Thoracic aorta (tissue), 2 donors: ENCODE measurements around the gene ZNF417. TPM values are rescaled to one million over a fixed set of nuclear protein-coding genes. Genes with fewer than 3 reads are reported as not detected.
A peak's percentile ranks its signal among the peaks of the same experiment; 100 is the strongest.

Experiments
- ATAC-seq: fragments of 150-250 bp; one replicate; pipeline ENCODE4 v1.8.0; 2017; ENCODE audit warnings: low read depth; ENCODE audit not compliant: insufficient number of reproducible peaks, low FRiP score
- DNase-seq: peaks from one replicate; pipeline ENCODE4 v3.0.0-alpha.2; 2020; ENCODE audit warnings: low spot score
- H3K27ac ChIP-seq, 2 donors: fragments of 200-600 bp; sonication (generic); 1 replicate in 1 of 2; 2 replicates in 1 of 2; pipeline ENCODE4 v1.5.1; 2016; ENCODE audit warnings: mild to moderate bottlenecking in 2 of 2, moderate library complexity in 2 of 2
- H3K27me3 ChIP-seq: fragments of 200-600 bp; sonication (generic); replicated peaks from 2 replicates; pipeline ENCODE4 v1.6.0; 2016; ENCODE audit warnings: mild to moderate bottlenecking; ENCODE audit not compliant: insufficient read depth
- H3K36me3 ChIP-seq: fragments of 200-600 bp; sonication (generic); one replicate; pipeline ENCODE4 v1.5.1; 2016
- H3K4me1 ChIP-seq, 2 donors: fragments of 200-600 bp; sonication (generic); 1 replicate in 1 of 2; 2 replicates in 1 of 2; pipeline versions ENCODE4 v1.5.1 to v1.6.0; 2016; ENCODE audit warnings: low read depth in 2 of 2, mild to moderate bottlenecking in 1 of 2; ENCODE audit not compliant: control insufficient read depth in 1 of 2
- H3K4me3 ChIP-seq: fragments of 200-600 bp; sonication (generic); 2 replicates; pipeline ENCODE4 v1.5.1; 2016; ENCODE audit warnings: mild to moderate bottlenecking
- H3K9me3 ChIP-seq: fragments of 200-600 bp; sonication (generic); 2 replicates; pipeline ENCODE4 v1.5.1; 2016
- CTCF ChIP-seq: fragments of 200-600 bp; sonication (generic); IDR thresholded peaks from one replicate; pipeline ENCODE4 v1.5.1; 2019; ENCODE audit warnings: antibody characterized with exemption
- total RNA-seq, 2 donors: library from RNA; depleted of rRNA; stranded (reverse); fragments of >200 nt; gene quantifications; one replicate each; pipeline versions ENCODE4 v1.1.0 to v1.2.3, GENCODE V29; 2016

Gene ZNF417
- total RNA-seq, 2 donors from 2014 or later: 12.6 to 17.6 TPM

GRCh38 chr19:57949296-57949695, 32.9 kb upstream of the ZNF417 start:
- no peak for ATAC-seq
- Histone ChIP-seq H3K27ac (no peak overlapping the region), H3K4me3 (no peak overlapping the region), H3K9me3 (peaks cover 10% of the 10 kb centered on the region), H3K36me3 (peaks cover 3% of the 10 kb centered on the region), H3K27me3 (no peaks in the 10 kb centered on the region), H3K4me1 (peaks cover 3 to 9% of the 10 kb centered on the region in 2 donors)
- DNase-seq: no peak
- no peak for TF ChIP-seq CTCF

- TF ChIP-seq CTCF: peak; percentile 47
- ATAC-seq: peak; percentile 76
- Histone ChIP-seq H3K9me3 (peaks cover 24% of the 10 kb centered on the region), H3K36me3 (peaks cover 20% of the 10 kb centered on the region), H3K27ac (peak within 1 kb of the TSS; percentile 74 to 81), H3K4me3 (peak within 1 kb of the TSS; percentile 83), H3K4me1 (peaks cover 3 to 9% of the 10 kb centered on the region in 2 donors), H3K27me3 (no peaks in the 10 kb centered on the region)
- peak; percentile 73 for DNase-seq
Observed at GRCh38 chr19:57947419-57948134, 31.2 kb upstream of the ZNF417 start, which contains the start of gene ZNF256. Gene ZNF256, minus strand, starts transcription at chr19:57947706. Its CDS starts 232 bp downstream, at chr19:57947474.

GRCh38 chr19:57947088-57947418, 30.7 kb upstream of the ZNF417 start:
- ATAC-seq (no peak), DNase-seq (no peak)
- Histone ChIP-seq H3K36me3 (peaks cover 26% of the 10 kb centered on the region), H3K4me1 (peaks cover 3 to 9% of the 10 kb centered on the region in 2 donors), H3K27me3 (no peaks in the 10 kb centered on the region), H3K4me3 (peak overlapping the region; percentile 83), H3K9me3 (peaks cover 29% of the 10 kb centered on the region), H3K27ac (peak overlapping the region; percentile 74 to 81)
- TF ChIP-seq CTCF: no peak

- Histone ChIP-seq H3K4me3 (peak overlapping the region; percentile 83), H3K36me3 (peaks cover 33% of the 10 kb centered on the region), H3K9me3 (peaks cover 37% of the 10 kb centered on the region), H3K27me3 (no peaks in the 10 kb centered on the region), H3K4me1 (peaks cover 3 to 9% of the 10 kb centered on the region in 2 donors), H3K27ac (no peak overlapping the region)
- TF ChIP-seq CTCF: no peak
- DNase-seq (no peak), ATAC-seq (no peak)
Observed at GRCh38 chr19:57946316-57946715, 29.9 kb upstream of the ZNF417 start.

GRCh38 chr19:57941593-57941992, 25.2 kb upstream of the ZNF417 start:
- Histone ChIP-seq H3K27ac (no peak overlapping the region), H3K4me3 (no peak overlapping the region), H3K36me3 (peaks cover 59% of the 10 kb centered on the region), H3K4me1 (peaks cover under 1 to 3% of the 10 kb centered on the region in 2 donors), H3K9me3 (peaks cover 71% of the 10 kb centered on the region), H3K27me3 (no peaks in the 10 kb centered on the region)
- no peak for ATAC-seq
- no peak for DNase-seq
- TF ChIP-seq CTCF: no peak
